Measurements from ENCODE around the gene RPS6KB2. TPM values are rescaled to one million over a fixed set of nuclear protein-coding genes. Genes with fewer than 3 reads are reported as not detected.

Gene RPS6KB2
- total and polyA plus RNA-seq, 2 of the 4 experiments (the other 2 are of a cell fraction), result 50.7 to 58.4 TPM

GRCh38 chr11:67418476-67419281 lies 9.6 kb upstream of the RPS6KB2 start:
- no peak overlapping the region for H3K4me3 ChIP-seq (ENCODE audit: insufficient read depth, low read depth, low read length)
- no peak overlapping the region for H2BK20ac ChIP-seq (ENCODE audit: low read depth, low read length)
- no peak overlapping the region for H4K8ac ChIP-seq (ENCODE audit: low read depth in 2 of 2, low read length in 2 of 2)
- DNase-seq, result no peak
- no peak overlapping the region for H2BK120ac ChIP-seq (ENCODE audit: low read depth, low read length)
- ChIA-PET POLR2A (ENCODE audit: unreplicated experiment) (no interaction called here), CTCF (interaction anchor here (0.5 kb wide), 1 partner anchor 60 kb away, joined by 3 read pairs; no protein-coding TSS in a partner anchor)
- H3K4me1 ChIP-seq (ENCODE audit: control insufficient read depth, insufficient read depth, low read length), result peaks cover 5% of the 10 kb centered on the region; the same call in 1 of the 2 replicates
- no peak for ATAC-seq (ENCODE audit: low read depth)
- H2BK5ac ChIP-seq (ENCODE audit: low read depth, low read length, poor library complexity, severe bottlenecking), result no peak overlapping the region
- in situ Hi-C loops (cut with MboI; ENCODE audit: low sequenced_read_pairs), result no loop called here
- no peak overlapping the region for H3K23ac ChIP-seq (ENCODE audit: low read depth, low read length)
- H2AK9ac ChIP-seq (replicated peaks; ENCODE audit: low read depth, low read length, poor library complexity), result peak overlapping the region; percentile 76
- no peak overlapping the region for H2AFZ ChIP-seq (replicated peaks; ENCODE audit: low read length, poor library complexity)
- H4K20me1 ChIP-seq (ENCODE audit: insufficient read depth, low read length), result no peaks in the 10 kb centered on the region
- TF ChIP-seq BHLHE40 (IDR thresholded peaks at IDR 0.05; ENCODE audit: low read depth, low read length), result no peak
- no peak overlapping the region for H3K27ac ChIP-seq (ENCODE audit: insufficient read depth, low read length)
- H3K14ac ChIP-seq (replicated peaks; ENCODE audit: low read depth, low read length), result no peak overlapping the region
- H3K56ac ChIP-seq (ENCODE audit: extremely low read depth, insufficient read depth, low read length), result no peak overlapping the region
- intact Hi-C loops (cut with micrococcal nuclease), result no loop called here
- H2AK5ac ChIP-seq (ENCODE audit: low read depth, low read length), result no peak overlapping the region
- no peak overlapping the region for H4K5ac ChIP-seq (ENCODE audit: low read depth, low read length)
- no peaks in the 10 kb centered on the region for H3K9me3 ChIP-seq (ENCODE audit: control insufficient read depth, insufficient read depth, low read length)
- H3K9ac ChIP-seq (ENCODE audit: low read depth, low read length), result no peak overlapping the region
- H2BK15ac ChIP-seq (ENCODE audit: low read depth, low read length), result no peak overlapping the region
- peaks cover 6% of the 10 kb centered on the region for H3K27me3 ChIP-seq (ENCODE audit: control insufficient read depth, insufficient read depth, low read length)
- dilution Hi-C loops (cut with HindIII; ENCODE audit: low sequenced_read_pairs, unreplicated experiment), result no loop called here
- WGBS, 2 experiments (ENCODE audit: extremely low coverage in 2 of 2, insufficient read length in 1 of 2), result 80% methylated on average over 10 of the region's 26 CpGs; no CpG with 5 or more reads in 1 of the 2 experiments
- no peak overlapping the region for H4K91ac ChIP-seq (ENCODE audit: insufficient read depth, low read depth, low read length)
- BruUV-seq (replicated peaks), result no TSS peak
- no peak overlapping the region for H3K18ac ChIP-seq (ENCODE audit: low read depth, low read length)
- H3K4ac ChIP-seq (ENCODE audit: low read depth, low read length), result no peak overlapping the region
- no peaks in the 10 kb centered on the region for H3K79me1 ChIP-seq (ENCODE audit: low read depth in 1 of 2, low read length in 2 of 2)
- H3K4me2 ChIP-seq (ENCODE audit: low read depth, low read length), result no peak overlapping the region
- no peaks in the 10 kb centered on the region for H3K36me3 ChIP-seq (ENCODE audit: control insufficient read depth, insufficient read depth, low read length)
- H3K9me1 ChIP-seq (ENCODE audit: insufficient read depth, low read length), result no peaks in the 10 kb centered on the region
